ENCODE data around the gene FAM171A1.

DNA sequence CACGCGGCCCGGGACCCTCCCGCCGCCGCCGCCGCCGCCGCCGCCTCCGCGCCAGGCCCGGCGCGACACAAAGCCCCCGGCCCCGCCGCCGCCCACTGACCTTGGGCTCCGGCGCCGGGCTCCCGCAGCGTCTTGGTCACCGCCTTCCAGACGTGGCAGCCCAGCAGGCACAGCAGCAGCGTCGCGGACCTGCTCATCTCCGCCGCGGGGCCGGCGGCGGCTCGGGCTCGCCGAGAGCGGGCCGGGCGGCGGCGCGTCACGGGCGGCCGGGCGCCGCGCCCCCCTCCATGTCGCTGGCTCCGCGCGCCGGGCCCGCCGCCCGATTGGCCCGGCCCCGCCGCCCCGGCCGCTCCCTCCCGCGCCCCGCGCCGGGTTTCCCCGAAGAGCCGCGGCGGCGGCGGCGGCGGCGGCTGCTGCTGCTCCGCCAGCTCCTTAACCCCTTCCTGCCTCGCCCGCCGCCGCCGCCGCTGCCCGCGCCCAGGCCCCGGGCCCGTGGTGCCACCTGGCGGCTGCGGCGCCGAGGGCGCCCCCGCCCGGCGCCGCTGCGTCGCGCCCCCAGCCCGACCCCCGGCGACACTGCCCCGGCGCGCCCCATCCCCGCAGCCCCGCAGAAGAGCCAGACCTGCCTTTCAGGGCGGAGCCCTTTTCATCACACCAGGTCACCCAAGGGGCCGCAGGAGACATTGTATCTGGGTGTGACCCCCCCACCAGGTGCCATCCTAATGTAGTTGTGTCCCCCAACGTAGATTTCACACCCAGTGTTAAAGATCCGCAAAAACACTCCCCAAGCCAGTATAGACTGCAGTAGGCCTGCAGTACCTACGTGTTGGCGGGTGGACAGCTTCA lies at the start of gene FAM171A1:
- peak; percentile 29 for TF ChIP-seq CTCF (IDR thresholded peaks at IDR 0.05; ENCODE audit: poor library complexity)
- no peak for TF ChIP-seq EZH2 (IDR thresholded peaks at IDR 0.05; ENCODE audit: borderline replicate concordance)
- TF ChIP-seq EZH2phosphoT487 (IDR thresholded peaks at IDR 0.05; ENCODE audit: low read depth, severe bottlenecking, unreplicated experiment): no peak
